ENCODE data around the gene PTPRE.

PTPRE gene

GRCh38 chr10:128016423-128017060 lies 109.6 kb downstream of the PTPRE start:
- no peak overlapping the region for H3K4me3 ChIP-seq (ENCODE audit: low read depth in 1 of 2, low read length in 2 of 2)
- no peak overlapping the region for H3K9ac ChIP-seq (ENCODE audit: low read length)
- no peaks in the 10 kb centered on the region for H3K4me1 ChIP-seq (ENCODE audit: insufficient read depth, low read length)
- H3K36me3 ChIP-seq (ENCODE audit: insufficient read depth, low read length): no peaks in the 10 kb centered on the region
- H3K27me3 ChIP-seq (ENCODE audit: control insufficient read depth in 1 of 2, insufficient read depth in 2 of 2, low read length in 2 of 2): peaks cover 0 to 2% of the 10 kb centered on the region in 2 donors
- H3K27ac ChIP-seq (ENCODE audit: low read depth, low read length): no peak overlapping the region
- no peaks in the 10 kb centered on the region for H3K9me3 ChIP-seq (ENCODE audit: low read length)

- Histone ChIP-seq H3K9ac (ENCODE audit: low read length) (no peak overlapping the region), H3K27ac (ENCODE audit: low read depth, low read length) (no peak overlapping the region), H3K27me3 (ENCODE audit: control insufficient read depth in 1 of 2, insufficient read depth in 2 of 2, low read length in 2 of 2) (no peaks in the 10 kb centered on the region), H3K9me3 (ENCODE audit: low read length) (no peaks in the 10 kb centered on the region), H3K36me3 (ENCODE audit: insufficient read depth, low read length) (no peaks in the 10 kb centered on the region), H3K4me3 (ENCODE audit: low read depth in 1 of 2, low read length in 2 of 2) (no peak overlapping the region), H3K4me1 (ENCODE audit: insufficient read depth, low read length) (no peaks in the 10 kb centered on the region)
These were observed 110.9 kb downstream of the PTPRE start for GRCh38 chr10:128017822-128018221.

- no peaks in the 10 kb centered on the region for H3K9me3 ChIP-seq (ENCODE audit: low read length)
- no peaks in the 10 kb centered on the region for H3K27me3 ChIP-seq (ENCODE audit: control insufficient read depth in 1 of 2, insufficient read depth in 2 of 2, low read length in 2 of 2)
- H3K36me3 ChIP-seq (ENCODE audit: insufficient read depth, low read length): no peaks in the 10 kb centered on the region
- no peak overlapping the region for H3K27ac ChIP-seq (ENCODE audit: low read depth, low read length)
- H3K4me1 ChIP-seq (ENCODE audit: insufficient read depth, low read length): no peaks in the 10 kb centered on the region
- no peak overlapping the region for H3K4me3 ChIP-seq (ENCODE audit: low read depth in 1 of 2, low read length in 2 of 2)
- no peak overlapping the region for H3K9ac ChIP-seq (ENCODE audit: low read length)
These were observed 111.3 kb downstream of the PTPRE start for GRCh38 chr10:128018236-128018635.

GRCh38 chr10:128018691-128019090 lies 111.8 kb downstream of the PTPRE start:
- no peaks in the 10 kb centered on the region for H3K27me3 ChIP-seq (ENCODE audit: control insufficient read depth in 1 of 2, insufficient read depth in 2 of 2, low read length in 2 of 2)
- H3K4me3 ChIP-seq (ENCODE audit: low read depth in 1 of 2, low read length in 2 of 2): no peak overlapping the region
- H3K4me1 ChIP-seq (ENCODE audit: insufficient read depth, low read length): no peaks in the 10 kb centered on the region
- H3K27ac ChIP-seq (ENCODE audit: low read depth, low read length): no peak overlapping the region
- H3K36me3 ChIP-seq (ENCODE audit: insufficient read depth, low read length): no peaks in the 10 kb centered on the region
- no peaks in the 10 kb centered on the region for H3K9me3 ChIP-seq (ENCODE audit: low read length)
- no peak overlapping the region for H3K9ac ChIP-seq (ENCODE audit: low read length)

GRCh38 chr10:128022261-128023196 lies 115.6 kb downstream of the PTPRE start:
- no peak overlapping the region for H3K4me3 ChIP-seq (ENCODE audit: low read depth in 1 of 2, low read length in 2 of 2)
- H3K4me1 ChIP-seq (ENCODE audit: insufficient read depth, low read length): no peaks in the 10 kb centered on the region
- H3K27ac ChIP-seq (ENCODE audit: low read depth, low read length): no peak overlapping the region
- H3K27me3 ChIP-seq (ENCODE audit: control insufficient read depth in 1 of 2, insufficient read depth in 2 of 2, low read length in 2 of 2): no peaks in the 10 kb centered on the region
- no peaks in the 10 kb centered on the region for H3K9me3 ChIP-seq (ENCODE audit: low read length)
- no peak overlapping the region for H3K9ac ChIP-seq (ENCODE audit: low read length)
- no peaks in the 10 kb centered on the region for H3K36me3 ChIP-seq (ENCODE audit: insufficient read depth, low read length)

GRCh38 chr10:128024426-128024825 lies 117.5 kb downstream of the PTPRE start:
- Histone ChIP-seq H3K9me3 (ENCODE audit: low read length) (no peaks in the 10 kb centered on the region), H3K9ac (ENCODE audit: low read length) (no peak overlapping the region), H3K27ac (ENCODE audit: low read depth, low read length) (no peak overlapping the region), H3K4me1 (ENCODE audit: insufficient read depth, low read length) (no peaks in the 10 kb centered on the region), H3K4me3 (ENCODE audit: low read depth in 1 of 2, low read length in 2 of 2) (no peak overlapping the region), H3K36me3 (ENCODE audit: insufficient read depth, low read length) (no peaks in the 10 kb centered on the region), H3K27me3 (ENCODE audit: control insufficient read depth in 1 of 2, insufficient read depth in 2 of 2, low read length in 2 of 2) (no peaks in the 10 kb centered on the region)

- no peaks in the 10 kb centered on the region for H3K36me3 ChIP-seq (ENCODE audit: insufficient read depth, low read length)
- H3K9me3 ChIP-seq (ENCODE audit: low read length): no peaks in the 10 kb centered on the region
- no peak overlapping the region for H3K9ac ChIP-seq (ENCODE audit: low read length)
These were observed 118.5 kb downstream of the PTPRE start for GRCh38 chr10:128025437-128025836.

GRCh38 chr10:128025951-128026350 lies 119.0 kb downstream of the PTPRE start:
- Histone ChIP-seq H3K9ac (ENCODE audit: low read length) (no peak overlapping the region), H3K9me3 (ENCODE audit: low read length) (no peaks in the 10 kb centered on the region), H3K27me3 (ENCODE audit: control insufficient read depth in 1 of 2, insufficient read depth in 2 of 2, low read length in 2 of 2) (no peaks in the 10 kb centered on the region), H3K36me3 (ENCODE audit: insufficient read depth, low read length) (no peaks in the 10 kb centered on the region), H3K4me3 (ENCODE audit: low read depth in 1 of 2, low read length in 2 of 2) (no peak overlapping the region), H3K27ac (ENCODE audit: low read depth, low read length) (no peak overlapping the region), H3K4me1 (ENCODE audit: insufficient read depth, low read length) (no peaks in the 10 kb centered on the region)

More at GRCh38 chr10:128025437-128025836, 118.5 kb downstream of the PTPRE start:
- no peaks in the 10 kb centered on the region for H3K4me1 ChIP-seq (ENCODE audit: insufficient read depth, low read length)
- no peak overlapping the region for H3K27ac ChIP-seq (ENCODE audit: low read depth, low read length)
- H3K27me3 ChIP-seq (ENCODE audit: control insufficient read depth in 1 of 2, insufficient read depth in 2 of 2, low read length in 2 of 2): no peaks in the 10 kb centered on the region
- no peak overlapping the region for H3K4me3 ChIP-seq (ENCODE audit: low read depth in 1 of 2, low read length in 2 of 2)

GRCh38 chr10:128026615-128027300 lies 119.9 kb downstream of the PTPRE start:
- H3K4me3 ChIP-seq (ENCODE audit: low read depth in 1 of 2, low read length in 2 of 2): no peak overlapping the region
- H3K27ac ChIP-seq (ENCODE audit: low read depth, low read length): no peak overlapping the region
- H3K27me3 ChIP-seq (ENCODE audit: control insufficient read depth in 1 of 2, insufficient read depth in 2 of 2, low read length in 2 of 2): no peaks in the 10 kb centered on the region
- no peaks in the 10 kb centered on the region for H3K36me3 ChIP-seq (ENCODE audit: insufficient read depth, low read length)
- no peaks in the 10 kb centered on the region for H3K4me1 ChIP-seq (ENCODE audit: insufficient read depth, low read length)
- H3K9ac ChIP-seq (ENCODE audit: low read length): no peak overlapping the region
- H3K9me3 ChIP-seq (ENCODE audit: low read length): no peaks in the 10 kb centered on the region

GRCh38 chr10:128027306-128027705 lies 120.4 kb downstream of the PTPRE start:
- Histone ChIP-seq H3K4me1 (ENCODE audit: insufficient read depth, low read length) (no peaks in the 10 kb centered on the region), H3K9ac (ENCODE audit: low read length) (no peak overlapping the region), H3K9me3 (ENCODE audit: low read length) (no peaks in the 10 kb centered on the region), H3K36me3 (ENCODE audit: insufficient read depth, low read length) (no peaks in the 10 kb centered on the region), H3K27me3 (ENCODE audit: control insufficient read depth in 1 of 2, insufficient read depth in 2 of 2, low read length in 2 of 2) (no peaks in the 10 kb centered on the region), H3K4me3 (ENCODE audit: low read depth in 1 of 2, low read length in 2 of 2) (no peak overlapping the region), H3K27ac (ENCODE audit: low read depth, low read length) (no peak overlapping the region)

GRCh38 chr10:128027822-128028507 lies 121.1 kb downstream of the PTPRE start:
- Histone ChIP-seq H3K4me1 (ENCODE audit: insufficient read depth, low read length) (no peaks in the 10 kb centered on the region), H3K9ac (ENCODE audit: low read length) (no peak overlapping the region), H3K36me3 (ENCODE audit: insufficient read depth, low read length) (no peaks in the 10 kb centered on the region), H3K27ac (ENCODE audit: low read depth, low read length) (no peak overlapping the region), H3K4me3 (ENCODE audit: low read depth in 1 of 2, low read length in 2 of 2) (no peak overlapping the region), H3K9me3 (ENCODE audit: low read length) (no peaks in the 10 kb centered on the region), H3K27me3 (ENCODE audit: control insufficient read depth in 1 of 2, insufficient read depth in 2 of 2, low read length in 2 of 2) (no peaks in the 10 kb centered on the region)

Data from muscle layer of colon (tissue), 2 donors.